HepG2 (cell line): ENCODE measurements around the gene LMF2. TPM values are rescaled to one million over a fixed set of nuclear protein-coding genes. Genes with fewer than 3 reads are reported as not detected.

ENCODE experiments used
- IKZF5 ChIP-seq: IDR thresholded peaks from 2 replicates; pipeline ENCODE4 v1.6.1; 2018; ENCODE audit warnings: missing genetic modification reagents, mild to moderate bottlenecking, missing compliant biosample characterization
- ISL2 ChIP-seq: sonication (generic); formaldehyde crosslinking; IDR thresholded peaks from 2 replicates; pipeline ENCODE4 v1.5.0; 2020; ENCODE audit warnings: missing genetic modification reagents
- POLR2G ChIP-seq: fragments of 200-400 bp; formaldehyde crosslinking; IDR thresholded peaks from 2 replicates; pipeline ENCODE4 v1.6.1; 2018; ENCODE audit warnings: mild to moderate bottlenecking, low read depth, low read length, moderate library complexity
- RNF219 ChIP-seq: sonication (generic); formaldehyde crosslinking; IDR thresholded peaks from 2 replicates; pipeline ENCODE4 v1.5.0; 2020; ENCODE audit warnings: mild to moderate bottlenecking, missing genetic modification reagents
- ZNF687 ChIP-seq: sonication (generic); formaldehyde crosslinking; IDR thresholded peaks from 2 replicates; pipeline ENCODE4 v1.5.1; 2020; ENCODE audit warnings: mild to moderate bottlenecking, missing genetic modification reagents, moderate library complexity
- ZNF747 ChIP-seq: sonication (generic); formaldehyde crosslinking; IDR thresholded peaks from 2 replicates; pipeline ENCODE4 v1.8.1; 2023; ENCODE audit warnings: missing genetic modification reagents, mild to moderate bottlenecking, borderline replicate concordance
- polyA plus RNA-seq, 8 experiments: library from polyadenylated mRNA; depleted of rRNA in 3 of 8; stranded (reverse) in 7 of 8; unstranded in 1 of 8; fragments of >200 nt; fragmentation: Illumina TruSeq in 4 of 8; extraction: Trizol in 4 of 8; gene quantifications; 2 replicates each; pipeline versions ENCODE4 v1.2.1 to v1.2.3, GENCODE V29; 2011 to 2016; ENCODE audit warnings: low read depth in 4 of 8, missing spikeins in 1 of 8, mixed read lengths in 1 of 8; ENCODE audit not compliant: insufficient read depth in 1 of 8
- total RNA-seq, 5 experiments: library from RNA; depleted of rRNA; stranded (reverse); fragments of >200 nt; fragmentation: Illumina TruSeq; extraction: Trizol; gene quantifications; 2 replicates each; pipeline ENCODE4 v1.2.3, GENCODE V29; 2016; ENCODE audit warnings: low read depth in 1 of 5

The LMF2 gene
- total and polyA plus RNA-seq, 2 of the 13 experiments (the other 11 are each of a cell fraction or from before 2014, with no cell fraction given): 23.3 to 30.6 TPM

- TF ChIP-seq ZNF687 (CRISPR knock-in tag) (peak; percentile 11), ZNF747 (CRISPR knock-in tag) (0 out of 2 replicates have a peak, but pooled peaks have one; percentile 27), ISL2 (CRISPR knock-in tag) (no peak), IKZF5 (0 out of 2 replicates have a peak, but pooled peaks have one; percentile 15), RNF219 (CRISPR knock-in tag) (no peak), POLR2G (0 out of 2 replicates have a peak, but pooled peaks have one; percentile 6)
These were observed 24.1 kb upstream of the LMF2 start (continued) for GRCh38 chr22:50531546-50531961.
